GM21619 (cell line): ENCODE results near the gene ARSA.
A peak's percentile ranks its signal among the peaks of the same experiment; 100 is the strongest.

ENCODE experiments used
- ATAC-seq: cut with Tn5 transposase; IDR thresholded peaks from one replicate; pipeline ENCODE4 v1.9.1; 2021; ENCODE audit not compliant: unreplicated experiment

Gene ARSA

DNA sequence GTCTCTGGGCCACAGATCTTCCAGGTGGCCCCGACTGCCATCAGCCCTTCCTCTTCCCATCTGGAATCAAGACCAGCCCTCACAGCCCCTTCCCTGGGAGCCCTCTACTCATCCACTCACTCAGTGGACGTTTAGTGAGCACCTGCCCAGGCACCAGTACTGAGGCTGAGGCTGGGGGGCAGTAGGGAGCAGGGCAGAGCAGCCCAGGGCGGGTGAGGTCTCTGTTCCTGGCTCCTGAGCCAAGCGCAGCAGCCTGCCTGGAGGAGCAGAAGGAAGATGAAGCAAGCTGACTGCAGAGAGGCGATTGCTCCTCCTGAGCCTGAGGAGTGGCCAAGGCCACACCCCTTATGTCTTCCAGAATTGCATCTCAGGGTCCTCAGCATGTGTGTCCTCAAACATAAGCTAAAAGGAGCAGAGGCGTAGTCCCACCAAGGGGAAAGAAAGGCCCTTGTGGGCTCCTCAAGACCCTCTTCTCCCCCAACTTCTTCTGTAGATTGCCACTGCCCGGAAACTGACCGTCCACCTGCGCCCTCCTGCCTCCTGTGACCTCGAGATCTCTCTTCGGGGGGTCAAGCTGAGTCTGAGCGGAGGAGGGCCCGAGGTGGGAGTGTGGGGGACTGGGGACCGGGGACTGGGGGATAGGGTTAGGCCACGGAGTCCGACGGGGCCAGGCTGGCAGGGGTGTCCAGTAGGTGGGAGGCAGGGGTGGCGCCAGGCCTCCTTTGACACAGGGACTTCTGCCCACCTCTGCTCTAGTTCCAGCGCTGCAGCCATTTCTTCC, 21.6 kb downstream of the ARSA start:
- no peak for ATAC-seq

DNA sequence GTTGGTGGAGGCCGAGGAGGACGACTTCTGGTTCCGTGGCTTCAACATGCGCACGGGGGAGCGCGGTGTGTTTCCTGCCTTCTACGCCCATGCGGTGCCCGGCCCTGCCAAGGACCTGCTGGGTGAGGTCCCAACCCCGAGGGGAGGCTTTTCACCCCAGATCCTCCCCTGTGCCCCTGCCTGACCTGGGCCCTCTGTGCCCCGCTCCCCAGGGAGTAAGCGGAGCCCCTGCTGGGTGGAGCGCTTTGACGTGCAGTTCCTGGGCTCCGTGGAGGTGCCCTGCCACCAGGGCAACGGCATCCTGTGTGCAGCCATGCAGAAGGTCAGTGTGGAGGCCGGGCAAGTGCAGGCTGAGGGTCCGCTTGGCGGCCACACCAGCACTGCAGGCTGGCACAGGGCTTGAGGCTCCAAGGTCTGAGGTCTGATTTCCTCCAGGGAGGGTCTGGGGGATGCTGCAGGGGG, 22.3 kb downstream of the ARSA start:
- ATAC-seq: no peak

DNA sequence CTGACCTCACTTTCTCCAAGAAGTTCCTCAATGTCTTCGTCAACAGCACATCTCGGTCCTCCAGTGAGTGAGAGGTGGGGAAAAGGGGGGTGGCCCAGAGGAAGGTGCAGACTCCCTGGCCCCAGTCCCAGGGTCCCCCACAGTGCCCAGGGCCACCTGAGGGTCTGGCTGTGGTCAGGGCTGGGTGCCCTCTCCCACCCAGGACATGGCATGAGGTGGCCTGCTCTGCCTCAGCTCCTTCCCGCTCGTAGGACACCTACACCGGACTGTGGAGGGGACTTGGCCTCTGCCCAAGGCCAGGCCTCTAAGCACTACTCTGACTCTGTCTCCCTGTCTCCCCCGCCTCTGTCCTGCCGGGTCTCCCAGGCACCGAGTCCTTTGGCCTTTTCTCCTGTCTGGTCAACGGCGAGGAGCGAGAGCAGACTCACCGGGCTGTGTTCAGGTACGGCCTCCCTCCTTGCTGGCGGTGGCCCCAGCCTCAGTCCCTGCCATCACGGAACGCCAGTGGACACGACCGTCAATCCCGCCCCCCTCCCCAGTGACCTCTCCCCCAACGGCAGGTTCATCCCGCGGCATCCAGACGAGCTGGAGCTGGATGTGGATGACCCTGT, 22.8 kb downstream of the ARSA start:
- no peak for ATAC-seq

DNA sequence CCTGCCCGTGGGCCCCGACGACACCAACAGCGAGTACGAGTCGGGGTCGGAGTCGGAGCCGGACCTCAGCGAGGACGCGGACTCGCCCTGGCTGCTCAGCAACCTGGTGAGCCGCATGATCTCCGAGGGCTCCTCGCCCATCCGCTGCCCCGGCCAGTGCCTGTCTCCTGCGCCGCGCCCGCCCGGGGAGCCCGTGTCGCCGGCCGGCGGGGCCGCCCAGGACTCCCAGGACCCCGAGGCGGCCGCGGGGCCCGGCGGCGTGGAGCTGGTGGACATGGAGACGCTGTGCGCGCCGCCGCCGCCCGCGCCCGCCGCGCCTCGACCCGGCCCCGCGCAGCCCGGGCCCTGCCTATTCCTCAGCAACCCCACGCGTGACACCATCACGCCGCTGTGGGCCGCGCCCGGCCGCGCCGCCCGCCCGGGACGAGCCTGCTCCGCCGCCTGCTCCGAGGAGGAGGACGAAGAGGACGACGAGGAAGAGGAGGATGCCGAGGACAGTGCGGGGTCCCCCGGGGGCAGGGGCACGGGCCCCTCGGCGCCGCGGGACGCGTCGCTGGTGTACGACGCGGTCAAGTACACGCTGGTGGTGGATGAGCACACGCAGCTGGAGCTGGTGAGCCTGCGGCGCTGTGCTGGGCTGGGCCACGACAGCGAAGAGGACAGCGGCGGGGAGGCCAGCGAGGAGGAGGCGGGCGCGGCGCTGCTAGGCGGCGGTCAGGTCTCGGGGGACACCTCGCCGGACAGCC, 23.5 kb downstream of the ARSA start:
- ATAC-seq: no peak

DNA sequence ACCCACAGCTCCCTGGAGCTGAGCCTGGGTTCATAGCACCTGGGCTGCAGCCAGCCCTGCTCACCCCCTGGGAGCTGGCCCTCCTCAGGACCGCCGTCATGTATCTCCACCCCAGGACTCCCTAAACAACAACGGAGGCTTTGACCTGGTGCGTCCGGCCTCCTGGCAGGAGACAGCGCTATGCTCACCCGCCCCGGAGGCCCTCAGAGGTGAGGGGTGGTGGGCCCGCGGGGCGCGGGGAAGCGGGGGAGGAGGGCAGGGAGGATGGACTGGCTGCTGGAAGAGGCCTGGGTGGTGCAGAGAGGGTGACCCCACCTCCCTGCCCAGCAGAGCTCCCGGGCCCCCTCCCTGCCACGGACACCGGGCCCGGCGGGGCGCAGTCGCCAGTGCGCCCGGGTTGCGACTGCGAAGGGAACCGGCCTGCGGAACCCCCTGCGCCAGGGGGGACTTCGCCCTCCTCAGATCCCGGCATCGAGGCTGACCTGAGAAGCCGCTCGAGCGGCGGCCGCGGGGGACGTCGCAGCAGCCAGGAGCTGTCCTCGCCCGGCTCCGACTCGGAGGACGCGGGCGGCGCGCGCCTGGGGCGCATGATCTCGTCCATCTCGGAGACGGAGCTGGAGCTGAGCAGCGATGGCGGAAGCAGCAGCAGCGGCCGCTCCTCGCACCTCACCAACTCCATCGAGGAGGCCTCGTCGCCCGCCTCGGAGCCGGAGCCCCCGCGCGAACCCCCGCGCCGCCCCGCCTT, 24.3 kb downstream of the ARSA start:
- ATAC-seq: no peak

DNA sequence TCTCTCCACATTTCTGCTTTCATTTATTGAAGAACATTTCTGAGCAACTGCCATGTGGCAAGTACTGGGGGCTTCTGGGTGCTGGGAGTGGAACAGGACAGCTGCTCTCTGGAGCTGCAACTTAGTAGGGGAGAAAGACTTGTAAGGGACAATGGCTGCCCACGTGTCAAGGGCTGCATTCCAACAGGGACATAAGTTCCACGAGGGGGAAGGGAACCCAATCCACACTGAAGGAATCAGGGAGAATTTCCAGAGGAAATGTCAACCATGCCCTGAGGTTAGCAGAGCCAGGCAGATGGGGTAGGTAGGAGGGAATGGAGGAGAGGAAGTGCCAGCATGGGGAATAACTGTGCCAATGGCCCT, 25.6 kb downstream of the ARSA start:
- ATAC-seq: no peak

DNA sequence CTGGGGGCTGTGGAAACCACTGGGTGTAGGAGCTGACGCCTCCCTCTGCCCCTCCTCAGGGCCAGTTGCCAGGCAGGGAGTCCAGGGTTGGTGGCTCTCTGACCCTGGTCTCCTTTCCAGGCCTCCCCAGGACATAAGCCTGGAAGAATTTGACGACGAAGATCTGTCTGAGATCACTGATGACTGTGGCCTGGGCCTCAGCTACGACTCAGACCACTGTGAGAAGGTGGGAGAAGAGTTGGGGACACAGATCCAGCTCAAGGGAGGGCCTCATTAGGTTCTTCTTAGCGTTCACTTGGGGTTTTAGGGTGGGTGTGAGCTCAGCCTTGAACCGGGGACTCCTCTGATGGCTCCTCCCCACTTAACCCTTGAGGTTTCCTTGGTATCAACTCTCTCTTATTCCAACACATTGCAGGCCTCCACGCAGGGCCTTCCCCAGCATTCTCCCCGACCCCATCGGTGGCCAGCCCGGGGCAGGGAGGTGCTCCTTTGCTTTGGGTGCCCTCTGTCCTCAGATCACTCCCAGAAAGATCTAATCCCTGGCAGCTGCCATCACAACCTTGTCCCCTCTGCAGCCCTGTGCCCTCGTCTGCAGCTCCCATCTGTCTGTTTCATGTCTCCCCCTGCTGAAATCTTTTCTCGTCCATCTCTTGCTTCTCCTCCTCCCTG, 26.1 kb downstream of the ARSA start:
- no peak for ATAC-seq

DNA sequence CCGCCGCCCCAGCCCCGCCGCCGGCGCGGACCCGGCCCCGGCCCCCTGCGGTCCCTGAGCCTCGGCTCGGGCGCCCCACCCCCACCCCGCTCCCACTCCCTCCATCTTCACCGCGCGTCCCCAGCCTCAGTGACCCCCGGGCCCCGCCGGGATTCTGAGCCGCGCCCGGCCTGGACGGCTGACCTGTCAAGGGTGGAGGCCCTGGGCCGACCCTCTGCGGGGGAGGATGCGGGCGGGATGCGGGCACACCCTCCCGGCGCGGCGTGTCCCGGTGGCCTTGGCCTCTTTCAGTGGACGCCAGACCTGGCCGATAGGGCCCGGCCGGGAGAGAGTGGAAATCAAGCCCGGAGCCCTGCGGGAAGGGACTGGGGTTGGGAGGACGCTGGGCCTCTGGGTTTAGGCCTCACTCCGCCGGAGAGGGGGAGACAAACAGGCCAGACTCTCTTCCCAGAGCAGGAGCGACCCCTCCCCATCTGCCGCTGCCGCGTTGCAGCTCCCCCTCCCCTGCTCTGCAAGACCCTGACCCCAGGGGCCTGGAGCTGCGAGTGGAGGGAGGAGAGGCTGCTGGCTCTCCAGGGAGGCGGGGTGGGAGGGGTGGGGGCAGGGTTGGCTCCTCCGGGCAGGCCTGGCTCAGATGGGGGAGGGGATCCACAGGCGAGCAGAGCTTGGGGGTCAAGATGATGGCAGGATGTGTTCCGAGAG, 26.8 kb downstream of the ARSA start:
- no peak for ATAC-seq

DNA sequence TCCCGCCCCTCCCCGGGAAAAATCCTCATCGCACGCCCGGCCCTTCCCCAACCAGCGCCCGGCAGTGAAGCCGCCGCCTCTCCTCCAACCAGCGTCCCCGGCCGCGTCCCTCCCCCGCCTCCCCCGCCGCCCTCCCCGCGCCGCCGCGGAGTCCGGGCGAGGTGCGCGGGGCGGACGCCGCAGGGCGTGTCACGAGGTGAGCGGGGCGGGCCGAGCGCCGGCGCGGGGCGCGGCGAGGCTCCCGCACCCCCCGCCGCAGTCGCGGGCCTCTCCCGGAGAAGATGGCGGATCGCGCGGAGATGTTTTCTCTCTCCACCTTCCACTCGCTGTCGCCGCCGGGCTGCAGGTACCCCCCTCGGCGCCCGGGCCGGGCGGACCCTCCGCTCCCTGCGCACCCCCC, 27.4 kb downstream of the ARSA start, which contains the start of gene MAPK8IP2:
TSS of gene MAPK8IP2 (plus strand) at position 256 of the 400 bp plus-strand sequence. CDS start at position 282, 26 bp downstream.
- ATAC-seq: no peak

DNA sequence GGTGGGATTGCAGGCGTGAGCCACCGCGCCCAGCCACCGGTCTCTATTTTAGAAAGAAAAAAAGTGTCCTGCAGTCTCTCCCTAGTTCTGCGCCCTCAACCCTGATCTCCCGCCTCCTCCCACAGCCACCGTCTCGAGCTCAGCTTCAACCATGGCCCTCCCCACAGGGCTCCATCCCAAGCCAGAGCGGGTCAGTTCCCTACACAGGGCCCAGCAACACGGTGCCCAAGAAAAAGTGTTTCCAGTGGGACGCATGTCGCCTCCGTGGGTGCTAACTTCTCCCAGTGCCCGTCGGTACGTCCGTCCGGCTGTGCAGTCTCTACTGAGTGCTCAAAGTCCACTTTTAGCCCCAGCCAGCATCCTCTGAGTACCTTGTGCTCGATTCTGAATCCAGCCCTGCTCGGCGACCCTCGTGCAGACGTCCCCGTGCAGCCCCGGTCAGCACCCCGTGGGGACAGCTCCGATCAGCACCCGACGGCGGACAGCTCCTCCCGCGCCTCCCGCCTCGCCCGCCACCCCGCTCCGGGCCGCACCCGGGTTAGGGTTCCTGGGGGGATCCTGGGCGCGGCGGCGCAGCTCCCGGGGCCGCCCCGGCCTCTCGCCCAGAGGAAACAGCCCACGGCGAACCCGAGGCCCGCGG, 28.0 kb downstream of the ARSA start:
- no peak for ATAC-seq

DNA sequence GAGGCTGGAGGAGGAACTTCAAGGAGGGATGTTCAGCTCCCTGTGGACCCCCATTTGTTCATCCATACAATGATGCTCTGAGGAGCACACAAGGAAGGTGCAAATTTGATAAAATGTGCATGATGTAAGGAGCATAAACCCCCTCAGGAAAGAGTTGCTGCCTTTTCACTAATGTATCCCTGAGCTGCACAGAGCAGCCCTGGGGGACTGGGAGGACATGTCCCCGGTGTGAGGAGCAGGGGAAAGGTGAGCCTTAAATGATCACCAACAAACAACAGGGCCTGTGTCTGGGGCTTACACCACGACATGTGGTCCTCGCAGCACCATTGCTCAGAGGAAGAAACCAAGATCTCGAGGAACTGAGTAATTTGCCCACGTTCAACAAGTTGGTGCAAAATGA, 30.9 kb downstream of the ARSA start:
- no peak for ATAC-seq

DNA sequence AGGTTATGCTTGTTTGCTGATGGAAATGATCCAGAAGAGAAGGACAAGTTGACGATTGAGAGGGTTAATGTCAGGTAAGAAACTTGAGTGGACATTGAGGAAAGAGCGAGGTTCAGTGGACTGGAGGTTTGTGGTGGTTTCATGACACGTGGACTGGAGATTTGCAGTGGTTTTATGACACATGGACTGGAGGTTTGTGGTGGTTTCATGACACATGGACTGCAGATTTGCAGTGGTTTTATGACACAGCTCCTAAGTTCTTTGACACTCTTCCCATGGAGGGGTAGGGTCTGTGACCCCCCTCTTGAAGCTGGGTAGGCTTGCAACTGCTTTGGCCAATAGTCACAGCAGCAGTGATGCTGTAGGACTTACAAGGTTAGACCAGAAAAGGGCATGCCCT, 32.8 kb downstream of the ARSA start:
- no peak for ATAC-seq

DNA sequence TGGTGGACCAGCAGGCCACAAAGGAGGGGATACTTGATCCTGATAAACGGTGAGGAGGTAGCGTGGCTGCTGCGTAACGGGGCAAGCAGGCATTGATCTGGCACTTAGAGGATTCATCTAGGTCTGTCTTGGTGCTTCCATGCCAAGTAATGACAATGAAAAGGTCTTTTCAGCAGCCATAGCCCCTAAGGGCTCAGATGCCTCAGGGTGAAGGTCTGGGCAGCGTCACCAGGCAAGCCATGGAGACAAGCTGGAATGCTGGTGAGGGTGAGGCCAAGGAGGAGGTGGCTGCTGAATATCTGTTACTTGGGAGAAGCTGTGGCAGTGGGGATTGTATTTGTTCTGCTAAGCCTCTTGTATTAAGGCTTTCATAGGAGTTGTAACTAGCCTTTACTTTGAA, 40.5 kb downstream of the ARSA start:
- no peak for ATAC-seq

DNA sequence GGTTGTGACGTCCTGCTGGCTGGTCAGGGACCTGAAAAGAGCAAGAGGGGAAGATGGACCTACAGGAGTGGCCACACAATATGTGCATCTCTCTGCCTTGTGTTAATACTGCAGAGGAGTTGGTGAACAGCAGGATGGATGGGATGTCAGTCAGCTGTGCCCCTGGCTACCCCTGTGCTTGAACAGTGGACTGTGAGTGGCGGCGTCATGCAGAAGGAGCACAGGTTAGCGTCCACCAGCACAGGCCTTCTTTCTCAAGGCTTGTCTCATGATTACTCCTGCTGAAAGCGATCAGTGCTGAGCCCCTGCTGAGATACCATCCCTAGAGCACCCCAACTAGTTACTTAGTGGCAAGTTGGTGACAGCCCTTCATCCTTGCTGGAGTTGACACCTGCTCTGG, 41.5 kb downstream of the ARSA start:
- no peak for ATAC-seq

DNA sequence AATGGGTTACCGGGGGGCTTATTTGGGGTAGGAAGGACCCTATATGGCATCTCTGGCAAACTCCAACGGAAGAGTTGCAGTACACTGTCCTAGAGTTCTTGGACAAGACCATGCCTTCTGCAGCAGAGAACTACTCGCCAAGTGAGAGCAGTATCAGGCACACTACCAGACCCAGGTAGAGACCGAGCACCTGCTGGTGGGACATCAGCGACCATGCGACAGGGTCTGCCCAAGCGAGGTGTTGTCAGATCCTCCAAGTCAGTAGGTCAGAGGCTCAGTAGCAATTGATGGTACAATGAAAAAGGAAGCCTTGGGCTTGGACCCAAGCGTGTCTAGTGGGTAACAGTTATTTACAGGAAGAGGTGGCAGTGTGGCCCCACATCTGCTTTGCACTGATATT, 42.2 kb downstream of the ARSA start:
- no peak for ATAC-seq

DNA sequence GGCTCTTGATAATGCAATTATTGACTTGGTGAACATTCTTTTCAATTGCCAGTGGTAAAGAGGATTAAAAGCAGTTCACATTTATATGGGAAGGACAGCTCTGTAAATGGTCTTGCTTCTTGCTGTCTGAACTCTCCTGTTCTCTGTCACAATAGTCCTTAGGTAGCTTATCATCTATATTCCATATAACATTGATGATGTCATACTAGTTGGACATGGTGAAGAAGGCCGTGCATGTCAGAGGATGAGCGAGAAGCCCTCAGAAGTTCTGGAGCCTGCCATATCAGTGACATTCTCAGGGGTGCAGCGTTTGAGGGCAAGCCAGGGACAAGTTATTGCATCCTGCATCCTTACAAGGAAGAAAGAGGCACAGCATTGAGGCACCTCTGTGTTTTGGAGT, 42.7 kb downstream of the ARSA start:
- ATAC-seq: no peak

DNA sequence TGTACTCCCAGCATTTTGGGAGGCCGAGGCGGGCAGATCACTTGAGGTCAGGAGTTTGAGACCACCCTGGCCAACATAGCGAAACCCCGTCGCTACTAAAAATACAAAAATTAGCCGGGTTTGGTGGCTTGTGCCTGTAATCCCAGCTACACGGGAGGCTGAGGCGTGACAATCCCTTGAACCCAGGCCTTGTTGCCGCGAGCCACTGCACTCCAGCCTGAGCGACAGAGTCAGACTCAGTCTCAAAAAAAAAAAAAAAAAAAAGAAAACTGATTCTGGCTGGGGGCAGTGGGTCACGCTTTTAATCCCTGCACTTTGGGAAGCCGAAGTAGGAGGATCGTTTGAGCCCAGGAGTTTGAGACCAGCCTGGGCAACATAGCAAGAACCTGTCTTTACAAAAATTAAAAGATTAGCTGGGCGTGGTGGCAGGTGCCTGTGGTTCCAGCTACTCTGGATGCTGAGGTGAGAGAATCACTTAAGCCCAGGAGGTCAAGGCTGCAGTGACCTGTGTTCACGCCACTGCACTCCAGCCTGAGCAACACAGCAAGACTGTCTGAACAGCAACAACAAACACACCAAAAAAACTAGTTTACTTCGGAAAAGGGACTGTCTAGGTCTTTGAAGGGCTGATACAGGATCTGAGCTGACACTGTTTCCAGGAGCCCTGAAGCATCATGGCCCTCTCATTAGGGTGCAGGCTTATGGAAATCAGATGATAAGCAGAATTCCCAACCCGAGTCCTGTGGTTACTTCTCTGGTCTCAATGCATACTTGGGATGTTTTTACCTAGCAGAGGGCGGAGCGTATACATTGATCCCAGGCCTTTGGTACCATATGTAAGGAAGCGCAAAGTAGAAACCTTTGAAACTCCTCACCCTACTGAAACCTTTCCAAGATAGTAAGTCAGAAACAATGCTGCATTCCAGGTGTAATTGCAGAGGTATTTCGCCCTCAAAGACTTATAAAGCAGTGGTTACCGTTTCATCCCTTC, 43.6 kb downstream of the ARSA start:
- ATAC-seq: no peak

DNA sequence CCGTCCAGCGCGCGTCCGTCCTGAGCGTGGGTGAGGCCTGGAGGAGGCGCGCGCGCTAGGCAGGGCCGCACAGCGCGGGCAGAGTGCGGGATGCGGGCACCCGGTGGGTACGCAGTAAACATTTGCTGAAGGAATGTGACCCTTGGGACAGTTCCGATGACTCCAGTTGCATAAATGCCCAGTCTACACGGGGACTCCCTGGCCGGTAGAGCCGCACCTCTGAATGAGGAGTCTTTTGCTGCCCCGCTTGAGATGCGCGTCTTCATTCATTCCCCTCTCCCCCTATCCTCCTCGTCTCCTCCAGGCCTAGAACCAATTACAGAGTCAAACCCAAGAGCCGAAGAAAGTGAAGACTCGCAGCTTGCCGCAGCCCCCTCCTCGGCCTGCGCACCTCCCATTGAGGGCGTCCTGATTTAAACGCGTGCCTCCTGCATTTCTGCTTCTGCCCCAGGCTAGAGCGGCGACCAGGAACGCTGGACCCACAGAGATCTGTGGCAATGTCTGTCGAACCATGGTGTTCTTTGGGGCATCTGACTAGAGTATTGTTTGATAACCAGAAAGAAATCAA, 44.6 kb downstream of the ARSA start:
- ATAC-seq: peak; percentile 28
